SW480 (cell line): Measurements from ENCODE around the gene MICALL2.

ENCODE experiments used
- DNase-seq: peaks from one replicate; pipeline ENCODE4 v3.0.0-alpha.2; 2016; ENCODE audit warnings: low spot score

The MICALL2 gene

DNA sequence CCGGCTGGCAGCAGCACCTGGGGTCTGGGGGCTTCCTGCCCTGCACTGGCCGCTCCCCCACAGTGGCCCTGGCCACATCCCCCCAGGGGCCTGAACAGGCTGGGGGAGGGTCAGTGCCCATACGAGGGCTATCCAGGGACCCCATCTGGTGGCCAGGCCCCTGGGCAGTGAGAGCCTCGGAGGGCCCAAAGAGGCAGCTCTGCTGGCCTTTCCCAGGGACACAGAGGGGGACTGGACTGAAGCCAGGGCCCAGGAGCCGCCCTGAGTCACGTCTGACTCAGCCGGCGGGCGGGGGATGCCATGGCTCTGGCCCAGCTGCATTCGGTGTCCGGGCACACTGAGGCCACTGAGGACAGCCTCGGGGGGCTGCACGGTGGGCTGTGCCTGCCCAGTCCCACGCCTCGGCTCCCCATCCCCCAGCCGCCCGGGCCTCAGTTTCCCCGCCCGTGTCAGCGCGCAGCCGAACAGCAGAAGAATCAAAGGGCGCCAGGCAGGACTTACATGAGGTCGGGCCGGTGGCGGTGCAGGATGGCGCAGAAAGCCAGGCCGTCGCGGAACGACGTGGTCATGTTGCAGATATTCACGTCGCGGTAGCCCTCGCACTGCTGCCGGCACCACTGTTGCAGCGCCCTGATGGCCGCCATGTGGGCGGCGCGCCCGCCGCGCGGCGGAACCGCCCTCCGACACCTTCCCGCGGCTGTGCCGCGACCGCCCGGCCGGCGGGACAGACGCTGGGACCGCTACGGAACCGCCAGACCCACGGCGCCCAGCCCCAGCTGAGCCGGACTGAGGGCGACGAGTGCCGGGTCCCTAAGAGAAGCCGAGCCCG, at the start of gene MICALL2:
Gene MICALL2, minus strand, starts transcription at position 788 of the 829 bp plus-strand sequence. Its CDS starts 144 bp downstream, at position 644.
- peak; percentile 85 for DNase-seq

- DNase-seq: no peak
These were observed 49.0 kb upstream of the MICALL2 start for GRCh38 chr7:1508277-1508758.

DNA sequence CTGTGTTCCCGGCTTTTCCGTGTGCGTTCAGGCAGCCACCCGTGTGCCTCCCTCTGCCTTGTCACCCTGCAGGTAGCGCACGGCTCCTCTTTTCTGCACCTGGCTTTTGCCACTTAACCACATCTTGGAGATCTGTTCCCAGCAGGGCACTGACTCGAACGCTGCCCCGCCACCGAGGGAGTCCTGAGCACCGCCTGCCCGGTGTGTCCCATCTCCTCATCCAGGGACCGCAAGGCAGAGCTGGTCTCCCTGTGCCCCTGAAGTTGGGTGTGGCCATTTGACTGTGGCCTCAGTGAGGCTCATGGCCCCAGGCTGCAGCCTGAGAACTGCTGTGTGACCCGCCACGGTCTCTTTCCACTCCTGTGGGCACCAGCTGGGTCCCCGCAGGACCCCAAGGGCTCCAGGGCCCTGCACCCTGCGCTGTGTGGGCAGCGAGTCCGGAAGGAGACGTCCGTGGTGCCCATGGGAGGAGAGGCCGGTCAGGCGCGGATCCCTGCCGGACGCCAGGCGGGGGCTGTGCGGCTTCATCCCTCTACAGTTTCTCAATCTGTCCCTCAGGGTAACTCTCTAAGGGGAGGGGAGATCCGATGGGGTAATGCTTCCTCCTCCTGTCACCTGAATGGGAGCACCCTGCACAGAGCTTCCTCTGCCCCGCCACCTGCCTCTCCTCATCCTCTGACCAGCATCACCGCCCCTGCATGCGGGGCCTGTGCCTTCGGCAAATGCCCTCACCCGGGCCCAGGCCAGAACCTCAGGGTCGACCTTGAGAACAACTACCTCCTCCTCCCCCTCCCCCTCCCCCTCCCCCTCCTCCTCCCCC, 46.7 kb upstream of the MICALL2 start:
- DNase-seq: peak; percentile 16

DNA sequence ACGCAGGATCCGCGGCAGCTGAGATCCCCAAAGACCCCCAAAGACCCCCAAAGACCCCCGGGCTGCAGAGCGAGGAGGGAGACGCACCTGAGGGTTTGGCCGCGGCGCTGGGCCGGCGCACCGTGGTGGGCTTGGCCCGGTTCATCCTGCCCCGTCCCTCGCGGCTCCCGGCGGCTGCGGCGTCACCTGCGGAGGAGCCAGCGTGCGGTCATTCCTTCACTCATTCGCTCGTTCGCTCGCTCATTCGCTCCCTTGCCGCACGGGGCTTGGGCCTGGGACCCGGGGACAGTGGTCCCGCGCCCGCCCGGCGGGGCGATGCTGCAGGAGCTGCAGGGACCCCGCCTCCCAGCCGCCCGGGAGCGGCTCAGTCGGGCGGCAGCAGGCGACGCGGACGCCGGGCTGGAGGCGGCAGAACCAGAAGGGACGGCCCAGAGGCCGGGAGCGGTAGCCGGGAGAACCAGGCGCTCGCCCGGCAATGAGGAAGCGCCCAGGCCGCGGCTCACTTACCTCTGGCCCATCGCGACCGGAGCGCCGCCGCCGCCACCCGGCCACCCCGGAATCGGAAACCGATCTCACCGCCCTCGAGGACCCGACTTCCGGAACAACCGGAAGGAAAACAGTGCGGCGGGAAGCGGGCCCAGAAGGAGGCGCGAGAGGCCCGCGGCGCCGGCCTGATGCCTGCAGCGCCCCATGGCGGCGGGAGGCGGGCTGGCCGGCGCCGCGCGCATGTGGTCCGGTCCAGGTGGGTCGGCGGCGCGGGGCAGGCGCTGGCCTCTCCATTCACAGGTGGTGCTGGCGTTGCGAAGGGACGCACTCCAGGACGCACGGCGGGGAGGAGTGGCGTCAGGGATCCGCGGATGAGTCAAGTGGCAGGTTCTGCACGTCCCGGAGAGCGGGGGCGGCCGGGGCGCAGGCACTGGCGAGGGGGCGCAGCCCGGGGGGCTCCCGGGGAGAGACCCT, 44.8 kb upstream of the MICALL2 start, which contains the start of gene INTS1:
Gene INTS1, minus strand, starts transcription at position 574 of the 960 bp plus-strand sequence. Its CDS starts 429 bp downstream, at position 145.
- DNase-seq: peak; percentile 97

GRCh38 chr7:1503390-1503789, 44.1 kb upstream of the MICALL2 start:
- DNase-seq: no peak

DNA sequence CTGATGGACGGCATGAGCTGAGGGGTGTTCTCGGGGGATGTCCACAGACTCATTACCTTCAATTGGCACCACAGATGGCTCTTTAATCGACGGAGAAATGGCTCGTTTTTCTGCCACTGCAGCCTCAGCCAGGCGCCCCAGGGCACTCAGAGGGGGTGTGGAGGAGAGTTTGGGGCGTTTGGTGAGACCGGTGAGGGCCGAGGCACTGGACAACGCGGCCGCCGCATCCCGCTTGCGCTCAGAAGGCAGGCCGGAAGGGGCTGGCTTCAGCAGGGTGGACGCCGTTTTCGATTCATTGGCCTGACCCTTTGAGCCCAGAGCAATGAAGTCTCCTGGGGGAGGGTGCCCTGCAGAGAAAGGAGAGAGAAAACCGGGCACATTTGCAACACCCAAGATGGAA, 43.6 kb upstream of the MICALL2 start:
- DNase-seq: no peak

DNA sequence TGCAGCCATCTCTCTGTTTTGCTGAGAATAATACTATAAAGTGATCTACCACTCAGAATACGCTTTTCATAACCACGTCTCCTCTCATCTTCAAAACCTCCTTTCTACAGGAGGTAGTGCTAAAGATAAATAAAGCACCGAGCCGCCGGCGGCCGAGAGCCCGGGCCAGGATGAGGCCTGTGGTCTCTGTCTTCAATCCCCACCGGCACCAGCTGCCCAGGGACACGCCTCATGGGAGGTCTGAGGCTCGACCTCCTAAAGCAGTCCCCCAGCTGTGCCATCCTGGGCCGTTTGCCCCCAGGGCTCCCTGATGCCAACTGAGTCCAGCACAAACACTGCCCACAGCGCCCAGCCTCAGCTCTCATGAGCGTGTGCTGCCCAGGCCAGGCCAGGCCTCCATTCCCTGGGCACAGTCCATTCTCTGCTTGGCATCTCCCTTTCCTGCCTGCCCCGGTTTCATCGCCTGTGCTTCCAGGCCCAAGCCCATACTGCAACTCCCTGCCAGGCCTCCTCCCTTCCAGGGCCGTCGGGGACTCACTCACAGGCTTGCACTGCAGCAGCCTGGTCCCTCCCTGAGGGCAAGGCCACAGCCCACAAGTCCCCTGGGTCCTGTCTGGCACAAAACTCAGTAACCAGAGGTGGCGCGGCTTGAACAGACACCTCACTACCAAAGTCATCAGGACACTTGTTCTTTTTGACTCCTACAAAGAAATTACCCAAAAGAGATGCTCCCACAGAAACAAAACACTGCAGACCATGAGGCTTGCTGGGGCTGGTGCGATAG, 42.4 kb upstream of the MICALL2 start:
- no peak for DNase-seq

GRCh38 chr7:1500064-1500807, 41.0 kb upstream of the MICALL2 start:
- DNase-seq: no peak

- no peak for DNase-seq
These were observed 40.2 kb upstream of the MICALL2 start for GRCh38 chr7:1499367-1500029.

GRCh38 chr7:1498370-1499305, 39.4 kb upstream of the MICALL2 start:
- no peak for DNase-seq

GRCh38 chr7:1497293-1497927, 38.1 kb upstream of the MICALL2 start:
- no peak for DNase-seq

- no peak for DNase-seq
These were observed 37.4 kb upstream of the MICALL2 start for GRCh38 chr7:1496531-1497292.

DNA sequence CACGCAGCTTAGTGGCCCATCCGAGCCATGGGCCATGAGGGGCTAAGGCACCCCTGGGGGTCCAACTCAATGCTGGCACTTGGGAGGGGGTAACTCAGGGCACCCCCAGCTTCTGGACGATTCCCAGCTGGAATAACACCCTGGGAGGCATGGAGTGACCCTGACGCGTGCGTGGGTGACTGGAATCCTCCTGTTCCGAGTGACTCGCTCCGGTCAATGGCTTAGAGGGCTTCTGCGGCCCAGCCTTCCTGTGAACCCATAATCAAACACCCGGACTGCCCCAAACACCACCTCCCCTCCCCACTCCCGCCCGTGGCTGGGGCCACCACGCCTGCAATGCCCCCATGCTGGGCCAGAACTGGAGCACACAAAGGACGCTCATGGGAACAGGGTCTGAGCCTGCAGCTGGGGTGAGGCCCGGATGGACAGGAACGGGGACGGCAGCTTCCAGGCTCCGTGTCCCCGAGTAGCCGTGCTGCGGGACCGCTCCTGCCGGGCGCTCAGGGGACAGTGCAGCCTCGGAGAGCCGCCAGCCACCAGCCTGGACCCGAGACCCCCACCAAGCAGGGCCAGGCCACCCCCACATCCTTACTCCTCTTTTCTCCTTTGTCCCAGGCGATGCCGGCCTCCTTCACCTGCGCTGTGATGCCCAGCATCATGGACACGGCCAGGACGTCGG, 36.4 kb upstream of the MICALL2 start:
- DNase-seq: no peak

- no peak for DNase-seq
These were observed 35.7 kb upstream of the MICALL2 start for GRCh38 chr7:1494866-1495563.

DNA sequence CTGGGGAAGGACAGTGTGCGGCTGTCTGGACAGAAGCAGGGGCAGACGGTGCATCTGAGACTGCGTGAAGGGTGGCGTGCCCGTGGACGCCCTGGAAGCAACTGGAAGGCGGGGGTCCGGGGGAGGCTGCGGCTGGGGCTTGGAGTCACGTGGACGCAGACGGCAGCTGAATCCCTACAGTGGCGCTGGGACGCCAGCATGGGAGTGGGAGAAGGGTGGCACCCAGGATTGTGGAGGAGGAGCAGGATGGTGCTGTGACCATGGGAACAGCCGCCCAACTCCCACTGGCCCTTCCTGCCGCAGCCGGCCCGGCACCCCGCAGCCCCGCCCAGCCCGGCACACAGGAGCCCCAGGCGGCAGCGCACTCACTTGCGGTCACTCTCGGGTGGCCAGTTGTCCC, 35.2 kb upstream of the MICALL2 start:
- no peak for DNase-seq

- no peak for DNase-seq
These were observed 34.3 kb upstream of the MICALL2 start for GRCh38 chr7:1493571-1493970.
